Measurements from ENCODE around the gene ZNF106.

ZNF106 gene

GRCh38 chr15:42499858-42500609, 9.1 kb upstream of the ZNF106 start:
- Mint-ChIP-seq H3K27ac (no peak overlapping the region), H3K4me1 (peaks cover 24% of the 10 kb centered on the region), H3K4me3 (no peak overlapping the region), H3K27me3 (ENCODE audit: low read depth) (no peaks in the 10 kb centered on the region), H3K36me3 (ENCODE audit: low read depth) (no peaks in the 10 kb centered on the region), H3K9me3 (no peaks in the 10 kb centered on the region)
- TF ChIP-seq, protein P1, sequence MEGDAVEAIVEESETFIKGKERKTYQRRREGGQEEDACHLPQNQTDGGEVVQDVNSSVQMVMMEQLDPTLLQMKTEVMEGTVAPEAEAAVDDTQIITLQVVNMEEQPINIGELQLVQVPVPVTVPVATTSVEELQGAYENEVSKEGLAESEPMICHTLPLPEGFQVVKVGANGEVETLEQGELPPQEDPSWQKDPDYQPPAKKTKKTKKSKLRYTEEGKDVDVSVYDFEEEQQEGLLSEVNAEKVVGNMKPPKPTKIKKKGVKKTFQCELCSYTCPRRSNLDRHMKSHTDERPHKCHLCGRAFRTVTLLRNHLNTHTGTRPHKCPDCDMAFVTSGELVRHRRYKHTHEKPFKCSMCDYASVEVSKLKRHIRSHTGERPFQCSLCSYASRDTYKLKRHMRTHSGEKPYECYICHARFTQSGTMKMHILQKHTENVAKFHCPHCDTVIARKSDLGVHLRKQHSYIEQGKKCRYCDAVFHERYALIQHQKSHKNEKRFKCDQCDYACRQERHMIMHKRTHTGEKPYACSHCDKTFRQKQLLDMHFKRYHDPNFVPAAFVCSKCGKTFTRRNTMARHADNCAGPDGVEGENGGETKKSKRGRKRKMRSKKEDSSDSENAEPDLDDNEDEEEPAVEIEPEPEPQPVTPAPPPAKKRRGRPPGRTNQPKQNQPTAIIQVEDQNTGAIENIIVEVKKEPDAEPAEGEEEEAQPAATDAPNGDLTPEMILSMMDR (IDR thresholded peaks at IDR 0.05; ENCODE audit: unreplicated experiment in 3 of 3), result no peak

- Mint-ChIP-seq H3K4me1 (peaks cover 29% of the 10 kb centered on the region), H3K4me3 (peak overlapping the region; percentile 55 to 68 (median 57)), H3K36me3 (ENCODE audit: low read depth) (no peaks in the 10 kb centered on the region), H3K9me3 (no peaks in the 10 kb centered on the region), H3K27ac (peak overlapping the region in 2 of 3 experiments; percentile 28 to 74), H3K27me3 (ENCODE audit: low read depth) (no peaks in the 10 kb centered on the region)
- TF ChIP-seq, protein P1 (IDR thresholded peaks at IDR 0.05; ENCODE audit: unreplicated experiment in 3 of 3), result no peak
Observed at GRCh38 chr15:42498212-42499068, 7.5 kb upstream of the ZNF106 start.

- no peaks in the 10 kb centered on the region for H3K9me3 Mint-ChIP-seq
- peak within 1 kb of the TSS; percentile 91 to 92 (median 92) for H3K27ac Mint-ChIP-seq
- H3K36me3 Mint-ChIP-seq (ENCODE audit: low read depth), result no peaks in the 10 kb centered on the region
- H3K27me3 Mint-ChIP-seq (ENCODE audit: low read depth), result no peaks in the 10 kb centered on the region
- peak within 1 kb of the TSS; percentile 94 to 98 (median 97) for H3K4me3 Mint-ChIP-seq
- peaks cover 36% of the 10 kb centered on the region for H3K4me1 Mint-ChIP-seq
- TF ChIP-seq, protein P1 (IDR thresholded peaks at IDR 0.05; ENCODE audit: unreplicated experiment in 3 of 3), result no peak
Observed at GRCh38 chr15:42495361-42496212, 4.6 kb upstream of the ZNF106 start, which contains the start of gene SNAP23. Gene SNAP23 (plus strand): TSS chr15:42495634. CDS start chr15:42511847, 16,213 bp downstream.

DNA sequence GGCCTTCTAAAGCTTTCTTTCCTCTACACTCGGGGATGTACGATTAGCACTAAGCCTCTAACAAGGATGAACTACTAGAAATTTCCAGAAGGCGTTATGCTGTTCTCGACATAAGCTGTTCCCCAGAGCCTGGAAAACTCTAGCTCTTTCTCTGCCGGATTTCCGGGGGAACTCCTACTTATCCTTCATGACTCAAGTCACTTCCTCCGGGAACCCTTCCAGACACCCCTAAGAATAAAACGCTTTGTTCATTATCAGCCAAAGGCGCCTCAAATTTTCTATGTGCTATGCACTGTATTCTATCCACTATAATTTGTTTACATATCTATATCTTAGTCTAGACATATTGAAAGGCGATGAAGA, 4.0 kb upstream of the ZNF106 start:
- Mint-ChIP-seq H3K27me3 (ENCODE audit: low read depth) (no peaks in the 10 kb centered on the region), H3K36me3 (ENCODE audit: low read depth) (no peaks in the 10 kb centered on the region), H3K4me1 (peaks cover 41% of the 10 kb centered on the region), H3K27ac (peak overlapping the region; percentile 91 to 92 (median 92)), H3K4me3 (peak overlapping the region; percentile 94 to 98 (median 97)), H3K9me3 (no peaks in the 10 kb centered on the region)
- TF ChIP-seq, protein P1 (IDR thresholded peaks at IDR 0.05; ENCODE audit: unreplicated experiment in 3 of 3), result no peak

- H3K36me3 Mint-ChIP-seq (ENCODE audit: low read depth), result no peaks in the 10 kb centered on the region
- peak overlapping the region; percentile 87 to 92 (median 91) for H3K27ac Mint-ChIP-seq
- H3K4me1 Mint-ChIP-seq, result peaks cover 40% of the 10 kb centered on the region
- H3K9me3 Mint-ChIP-seq, result no peaks in the 10 kb centered on the region
- peak overlapping the region; percentile 49 to 72 (median 65) for H3K4me3 Mint-ChIP-seq
- H3K27me3 Mint-ChIP-seq (ENCODE audit: low read depth), result no peaks in the 10 kb centered on the region
- TF ChIP-seq, protein P1 (IDR thresholded peaks at IDR 0.05; ENCODE audit: unreplicated experiment in 3 of 3), result no peak
Observed at GRCh38 chr15:42493679-42494078, 2.7 kb upstream of the ZNF106 start.
